GM19193 (cell line): ENCODE data around the gene DEGS1.

Source experiments
- POLR2A ChIP-seq: IDR thresholded peaks from 4 replicates; pipeline ENCODE4 v1.6.1; 2011; ENCODE audit not compliant: insufficient read depth, insufficient read length; ENCODE audit errors: extremely low read depth

Gene DEGS1

DNA sequence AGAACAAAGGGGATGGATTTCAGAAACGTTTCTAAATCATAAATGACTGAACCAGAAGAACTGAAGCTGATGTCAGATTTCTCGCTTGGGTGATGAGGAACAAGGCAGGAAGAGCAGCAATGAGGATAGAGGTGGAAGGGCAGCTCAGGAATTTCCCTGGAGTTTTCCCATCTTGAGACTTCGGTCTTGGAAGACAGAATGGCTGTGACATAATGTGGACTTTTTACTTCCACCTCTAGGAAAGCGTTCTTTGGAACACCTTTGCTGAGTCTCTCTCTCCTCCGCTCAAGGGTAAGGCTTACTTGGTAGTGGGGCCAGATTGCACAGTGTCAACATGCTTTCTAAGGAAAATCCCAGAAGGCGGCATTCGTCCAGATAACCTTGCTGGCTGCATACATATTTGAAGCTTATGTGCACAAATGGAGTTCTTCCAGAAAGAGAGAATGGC is 36.6 kb downstream of the DEGS1 start:
- TF ChIP-seq POLR2A = no peak

- TF ChIP-seq POLR2A = no peak
Observed at GRCh38 chr1:224223819-224224714, 41.0 kb downstream of the DEGS1 start.

- TF ChIP-seq POLR2A = no peak
Observed at GRCh38 chr1:224226849-224227502, 43.9 kb downstream of the DEGS1 start.

DNA sequence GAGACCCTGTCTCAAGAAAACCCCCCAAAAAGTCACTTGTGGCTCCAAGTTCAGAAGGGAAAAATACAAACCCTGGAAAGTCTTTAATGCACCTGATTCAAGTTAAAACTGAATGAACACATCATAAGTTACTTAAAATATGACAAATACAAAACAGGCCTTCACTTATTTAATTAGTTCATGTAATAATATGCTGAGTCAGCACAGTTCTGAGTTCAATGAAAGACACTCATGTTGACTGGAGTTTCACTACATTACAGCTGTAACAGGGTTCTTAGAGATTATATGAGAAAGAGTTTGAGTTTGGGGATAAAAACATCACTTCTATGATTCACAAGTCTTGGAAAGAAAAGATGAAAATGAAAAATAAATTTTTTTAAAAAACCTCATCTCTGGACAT is 51.0 kb downstream of the DEGS1 start:
- TF ChIP-seq POLR2A = no peak

GRCh38 chr1:224235813-224236493 is 52.9 kb downstream of the DEGS1 start:
- TF ChIP-seq POLR2A = no peak

DNA sequence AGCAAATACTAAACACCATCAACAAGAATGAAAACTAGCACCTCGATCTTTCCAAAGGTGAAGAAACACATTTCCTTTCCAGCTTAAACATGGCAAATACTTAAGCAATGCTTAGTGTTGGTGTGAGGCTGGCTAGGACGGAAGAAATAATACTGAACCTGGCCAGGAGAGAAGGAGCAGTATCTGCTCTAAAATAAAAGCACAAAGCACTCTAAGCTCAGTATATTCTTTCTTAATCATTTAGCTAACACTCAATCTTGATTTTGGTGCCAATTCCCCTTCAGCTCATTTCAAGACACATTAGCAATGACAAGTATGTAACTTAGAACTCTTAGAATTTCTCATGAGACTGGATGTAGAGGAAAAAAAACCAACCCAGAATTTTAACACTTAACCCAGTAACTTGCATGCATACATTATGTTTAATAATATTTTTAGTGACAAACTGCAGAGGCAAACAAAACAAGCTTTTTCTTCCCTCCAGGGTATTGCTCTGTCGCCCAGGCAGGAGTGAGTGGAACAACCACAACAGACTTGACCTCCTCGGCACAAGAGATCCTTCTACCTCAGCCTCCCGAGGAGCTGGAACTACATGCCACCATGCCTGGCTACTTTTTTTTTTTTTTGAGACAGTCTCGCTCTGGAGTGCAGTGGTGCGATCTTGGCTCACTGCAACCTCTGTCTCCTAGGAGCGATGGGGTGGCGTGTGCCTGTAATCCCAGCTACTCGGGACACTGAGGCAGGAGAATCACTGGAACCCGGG is 54.3 kb downstream of the DEGS1 start:
- TF ChIP-seq POLR2A = no peak

DNA sequence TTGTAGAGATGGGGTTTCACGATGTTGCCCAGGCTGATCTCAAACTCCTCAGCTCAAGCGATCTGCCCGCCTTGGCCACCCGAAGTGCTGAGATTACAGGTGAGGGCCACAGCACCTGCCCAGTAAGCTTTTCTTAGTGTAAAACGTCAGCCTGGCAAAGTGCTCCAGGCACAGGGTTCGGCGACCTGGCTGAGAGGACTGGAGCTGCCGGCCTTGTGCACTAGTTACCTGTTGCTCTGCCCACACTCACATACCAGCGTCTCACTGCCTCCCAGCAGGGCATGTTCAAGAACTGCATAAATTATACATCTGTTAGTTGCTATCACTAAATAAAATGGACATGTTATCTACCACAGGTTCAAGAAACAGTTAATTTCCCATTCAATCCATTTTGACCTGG is 55.2 kb downstream of the DEGS1 start:
- no peak for TF ChIP-seq POLR2A

GRCh38 chr1:224238756-224239155 is 55.7 kb downstream of the DEGS1 start:
- no peak for TF ChIP-seq POLR2A
